GM18951 (cell line): Measurements from ENCODE around the gene ALPL.

ENCODE experiments used
- POLR2A ChIP-seq: IDR thresholded peaks from 4 replicates; pipeline ENCODE4 v1.6.1; 2011; ENCODE audit warnings: mild to moderate bottlenecking; ENCODE audit not compliant: insufficient read length, insufficient read depth; ENCODE audit errors: extremely low read depth
- in situ Hi-C: fragments of 300-500 bp; cut with MboI; formaldehyde crosslinking; loops from one replicate; pipeline ENCODE4 v1.12.0; 2022; ENCODE audit warnings: low sequenced_read_pairs, mixed read lengths, inconsistent platforms; ENCODE audit not compliant: unreplicated experiment

Gene ALPL

DNA sequence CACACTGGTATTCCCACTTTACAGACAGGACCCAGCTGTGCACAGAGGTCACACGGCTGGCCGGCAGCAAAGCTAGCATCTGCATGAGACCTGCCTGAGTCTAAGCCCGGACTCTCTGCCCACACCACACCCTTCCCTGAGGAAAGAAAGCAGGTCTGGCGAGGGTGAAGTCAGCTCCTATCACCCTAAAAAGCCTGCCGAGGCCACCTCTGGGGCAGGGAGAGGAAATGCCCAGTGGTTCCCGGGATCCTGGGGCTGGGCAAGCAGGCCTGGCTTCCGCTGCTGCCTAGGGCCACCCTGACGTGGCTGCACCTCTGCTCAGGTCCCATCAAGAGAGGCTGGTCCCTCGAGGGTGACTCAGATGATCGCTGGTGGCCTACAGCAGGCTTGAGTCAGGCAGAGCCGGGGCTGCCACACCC, 117.7 kb downstream of the ALPL start:
- TF ChIP-seq POLR2A, result no peak
- in situ Hi-C loops, result no loop called here
